Colonic mucosa (tissue), 4 donors: ENCODE results near the gene GRM1. TPM values are rescaled to one million over a fixed set of nuclear protein-coding genes. Genes with fewer than 3 reads are reported as not detected.

Source experiments
- DNase-seq: peaks from one replicate; pipeline ENCODE4 v3.0.0-alpha.2; 2020
- H3K27ac ChIP-seq: fragments of 200-600 bp; one replicate; pipeline ENCODE4 v1.8.0; 2021
- H3K27me3 ChIP-seq: fragments of 200-600 bp; one replicate; pipeline ENCODE4 v1.8.0; 2021
- H3K36me3 ChIP-seq: fragments of 200-600 bp; one replicate; pipeline ENCODE4 v1.8.0; 2021
- H3K4me1 ChIP-seq: fragments of 200-600 bp; one replicate; pipeline ENCODE4 v1.8.0; 2021; ENCODE audit warnings: mild to moderate bottlenecking
- H3K4me3 ChIP-seq: fragments of 200-600 bp; one replicate; pipeline ENCODE4 v1.8.0; 2021
- H3K9ac ChIP-seq, 2 donors: one replicate each; pipeline ENCODE4 v1.7.0; 2013; ENCODE audit warnings: control low read depth in 2 of 2, low read depth in 2 of 2, low read length in 2 of 2
- H3K9me3 ChIP-seq: fragments of 200-600 bp; one replicate; pipeline ENCODE4 v1.8.0; 2021
- intact Hi-C: fragments of 100-400 bp; cut with DNase I; formaldehyde crosslinking; loops from one replicate; pipeline ENCODE4 v1.14.1; 2022
- total RNA-seq, 2 donors: library from RNA; stranded (reverse); fragmentation: NEBNext Ultra II Directional in 1 of 2; extraction: Animal tissue kit (Norgen Biotek cat#: 25700) in 1 of 2; gene quantifications; one replicate each; pipeline ENCODE4 v1.2.1, GENCODE V29; 2021
- TF ChIP-seq, protein P1 (sequence below): fragments of 200-600 bp; IDR thresholded peaks from one replicate; pipeline ENCODE4 v1.8.0; 2022; ENCODE audit warnings: antibody characterized with exemption, mild to moderate bottlenecking
- donor health status: healthy.
- donor health status: DM: no; HTN: no; CAD: no.
- donor health status: DM: no; HTN: no; CAD: no.

GRM1 gene
- total RNA-seq, 2 donors from 2014 or later, result 0.11 TPM; not detected in 1

- Histone ChIP-seq H3K9ac (no peak overlapping the region), H3K36me3 (no peaks in the 10 kb centered on the region), H3K4me1 (no peaks in the 10 kb centered on the region), H3K27ac (no peak overlapping the region), H3K27me3 (no peaks in the 10 kb centered on the region), H3K4me3 (no peak overlapping the region), H3K9me3 (no peaks in the 10 kb centered on the region)
- DNase-seq, result no peak
- intact Hi-C loops, result no loop called here
- TF ChIP-seq, protein P1, sequence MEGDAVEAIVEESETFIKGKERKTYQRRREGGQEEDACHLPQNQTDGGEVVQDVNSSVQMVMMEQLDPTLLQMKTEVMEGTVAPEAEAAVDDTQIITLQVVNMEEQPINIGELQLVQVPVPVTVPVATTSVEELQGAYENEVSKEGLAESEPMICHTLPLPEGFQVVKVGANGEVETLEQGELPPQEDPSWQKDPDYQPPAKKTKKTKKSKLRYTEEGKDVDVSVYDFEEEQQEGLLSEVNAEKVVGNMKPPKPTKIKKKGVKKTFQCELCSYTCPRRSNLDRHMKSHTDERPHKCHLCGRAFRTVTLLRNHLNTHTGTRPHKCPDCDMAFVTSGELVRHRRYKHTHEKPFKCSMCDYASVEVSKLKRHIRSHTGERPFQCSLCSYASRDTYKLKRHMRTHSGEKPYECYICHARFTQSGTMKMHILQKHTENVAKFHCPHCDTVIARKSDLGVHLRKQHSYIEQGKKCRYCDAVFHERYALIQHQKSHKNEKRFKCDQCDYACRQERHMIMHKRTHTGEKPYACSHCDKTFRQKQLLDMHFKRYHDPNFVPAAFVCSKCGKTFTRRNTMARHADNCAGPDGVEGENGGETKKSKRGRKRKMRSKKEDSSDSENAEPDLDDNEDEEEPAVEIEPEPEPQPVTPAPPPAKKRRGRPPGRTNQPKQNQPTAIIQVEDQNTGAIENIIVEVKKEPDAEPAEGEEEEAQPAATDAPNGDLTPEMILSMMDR, result no peak
Observed at GRCh38 chr6:146352163-146352562, 323.3 kb downstream of the GRM1 start.

- intact Hi-C loops, result no loop called here
- Histone ChIP-seq H3K4me1 (no peaks in the 10 kb centered on the region), H3K9me3 (no peaks in the 10 kb centered on the region), H3K9ac (no peak overlapping the region), H3K27me3 (no peaks in the 10 kb centered on the region), H3K36me3 (no peaks in the 10 kb centered on the region), H3K4me3 (no peak overlapping the region), H3K27ac (no peak overlapping the region)
- DNase-seq, result no peak
- TF ChIP-seq, protein P1, result no peak
Observed at GRCh38 chr6:146354451-146354850, 325.6 kb downstream of the GRM1 start.

GRCh38 chr6:146355521-146356100 lies 326.7 kb downstream of the GRM1 start:
- no peaks in the 10 kb centered on the region for H3K9me3 ChIP-seq
- no peak for DNase-seq
- no peaks in the 10 kb centered on the region for H3K27me3 ChIP-seq
- no peaks in the 10 kb centered on the region for H3K36me3 ChIP-seq
- H3K4me1 ChIP-seq, result no peaks in the 10 kb centered on the region
- TF ChIP-seq, protein P1, result no peak
- no peak overlapping the region for H3K9ac ChIP-seq
- no peak overlapping the region for H3K4me3 ChIP-seq
- intact Hi-C loops, result no loop called here
- no peak overlapping the region for H3K27ac ChIP-seq

- H3K4me3 ChIP-seq, result no peak overlapping the region
- no peaks in the 10 kb centered on the region for H3K9me3 ChIP-seq
- no peak overlapping the region for H3K27ac ChIP-seq
- intact Hi-C loops, result no loop called here
- H3K9ac ChIP-seq, result no peak overlapping the region
- no peak for DNase-seq
- no peaks in the 10 kb centered on the region for H3K27me3 ChIP-seq
- no peaks in the 10 kb centered on the region for H3K4me1 ChIP-seq
- TF ChIP-seq, protein P1, result no peak
- no peaks in the 10 kb centered on the region for H3K36me3 ChIP-seq
Observed at GRCh38 chr6:146357578-146358430, 328.9 kb downstream of the GRM1 start.

GRCh38 chr6:146358431-146359046 lies 329.7 kb downstream of the GRM1 start:
- Histone ChIP-seq H3K27ac (no peak overlapping the region), H3K9ac (no peak overlapping the region)
- DNase-seq, result no peak

More at GRCh38 chr6:146358431-146359046, 329.7 kb downstream of the GRM1 start:
- Histone ChIP-seq H3K36me3 (no peaks in the 10 kb centered on the region), H3K4me1 (no peaks in the 10 kb centered on the region), H3K9me3 (no peaks in the 10 kb centered on the region), H3K4me3 (no peak overlapping the region), H3K27me3 (no peaks in the 10 kb centered on the region)
- TF ChIP-seq, protein P1, result no peak
- intact Hi-C loops, result no loop called here
